Hematopoietic multipotent progenitor cell (in vitro differentiated cells): Measurements from ENCODE around the gene PCED1B. TPM values are rescaled to one million over a fixed set of nuclear protein-coding genes. Genes with fewer than 3 reads are reported as not detected.

Experiments used
- DNase-seq, 3 donors: peaks; one replicate each; pipeline ENCODE4 v3.0.0-alpha.2; 2011 to 2015; ENCODE audit warnings: low read depth in 2 of 3, low spot score in 2 of 3
- total RNA-seq: library from RNA; depleted of rRNA; stranded (reverse); fragments of >200 nt; gene quantifications from one replicate; pipeline ENCODE4 v1.2.3, GENCODE V29; 2012

PCED1B gene
- total RNA-seq, 1 donor: 0.54 TPM

DNA sequence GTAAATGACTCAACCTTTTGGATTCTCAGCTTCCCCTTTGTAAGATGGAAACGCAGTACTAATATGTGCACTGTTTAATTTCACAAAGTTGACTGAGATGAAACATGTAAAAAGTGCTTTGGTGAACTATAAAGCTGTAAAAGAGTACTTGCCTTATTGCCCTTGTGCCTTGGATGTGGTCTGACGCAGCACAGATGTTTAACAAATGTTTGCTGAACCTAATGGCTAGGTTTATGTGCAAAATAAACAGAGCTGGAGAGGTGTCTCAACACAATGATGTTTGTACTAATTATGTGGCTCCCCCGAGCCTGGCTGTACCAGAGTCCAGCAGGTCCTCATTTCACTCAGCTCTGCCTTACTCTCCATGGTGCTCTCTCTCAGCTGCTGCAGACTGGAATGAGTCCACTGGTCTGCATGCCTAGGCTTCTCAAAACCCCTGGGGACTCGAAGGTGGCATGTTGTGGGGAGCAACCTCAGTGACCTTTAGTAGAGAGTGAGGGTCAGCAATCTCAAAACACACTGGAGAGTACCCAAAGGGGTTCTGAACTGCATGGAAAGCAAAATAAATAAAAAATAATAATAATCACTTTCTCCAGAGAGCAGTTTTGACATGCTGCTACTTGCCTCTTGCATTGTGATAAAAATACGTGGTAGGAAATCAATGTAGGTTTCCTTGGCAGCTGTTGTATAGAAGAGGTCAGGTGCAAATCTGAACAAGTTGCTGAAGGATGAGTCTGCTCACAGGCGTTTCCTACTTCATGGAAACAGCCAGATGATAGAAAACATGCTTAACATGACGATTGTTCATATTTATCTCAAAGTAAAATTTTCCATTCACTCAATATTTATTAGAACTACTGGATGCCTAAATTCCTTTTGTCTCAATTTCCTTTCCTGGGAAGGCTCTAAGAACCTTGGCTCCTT is 8.9 kb downstream of the PCED1B start:
- no peak for DNase-seq

DNA sequence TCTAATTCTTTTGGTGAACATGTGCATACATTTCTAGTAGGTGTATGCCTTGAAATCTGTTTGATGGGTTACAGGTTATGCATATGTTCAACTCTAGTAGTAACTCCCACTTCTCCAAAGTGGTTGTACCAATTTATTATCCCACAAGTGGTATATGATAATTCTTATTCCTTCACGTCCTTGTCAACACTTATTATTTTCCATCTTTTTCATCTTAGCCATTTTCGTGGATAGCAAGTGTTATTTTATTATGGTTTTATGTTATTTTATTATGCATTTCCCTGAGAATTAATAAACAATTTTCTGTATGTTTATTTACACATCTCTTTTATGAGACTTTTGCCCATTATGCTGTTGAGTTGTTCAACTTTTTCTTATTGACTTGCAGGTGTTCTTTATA is 11.6 kb downstream of the PCED1B start:
- DNase-seq: no peak

DNA sequence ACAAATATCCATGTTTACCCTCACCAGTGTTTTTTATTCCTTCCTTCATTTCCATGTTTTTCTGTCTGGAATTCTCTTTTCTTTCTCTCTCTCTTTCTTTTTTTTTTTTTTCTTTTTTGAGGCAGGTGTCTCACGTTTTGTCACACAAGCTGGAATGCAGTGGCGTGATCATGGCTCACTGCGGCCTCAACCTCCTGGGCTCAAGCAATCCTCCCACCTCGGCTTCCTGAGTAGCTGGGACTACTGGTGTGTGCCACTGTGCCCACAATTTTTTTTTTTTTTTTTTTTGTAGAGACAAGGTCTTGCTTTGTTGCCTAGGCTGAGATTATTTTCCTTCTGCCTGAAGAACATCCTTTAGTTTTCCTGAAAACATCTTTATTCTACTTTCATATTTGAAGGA is 15.4 kb downstream of the PCED1B start:
- no peak for DNase-seq

DNA sequence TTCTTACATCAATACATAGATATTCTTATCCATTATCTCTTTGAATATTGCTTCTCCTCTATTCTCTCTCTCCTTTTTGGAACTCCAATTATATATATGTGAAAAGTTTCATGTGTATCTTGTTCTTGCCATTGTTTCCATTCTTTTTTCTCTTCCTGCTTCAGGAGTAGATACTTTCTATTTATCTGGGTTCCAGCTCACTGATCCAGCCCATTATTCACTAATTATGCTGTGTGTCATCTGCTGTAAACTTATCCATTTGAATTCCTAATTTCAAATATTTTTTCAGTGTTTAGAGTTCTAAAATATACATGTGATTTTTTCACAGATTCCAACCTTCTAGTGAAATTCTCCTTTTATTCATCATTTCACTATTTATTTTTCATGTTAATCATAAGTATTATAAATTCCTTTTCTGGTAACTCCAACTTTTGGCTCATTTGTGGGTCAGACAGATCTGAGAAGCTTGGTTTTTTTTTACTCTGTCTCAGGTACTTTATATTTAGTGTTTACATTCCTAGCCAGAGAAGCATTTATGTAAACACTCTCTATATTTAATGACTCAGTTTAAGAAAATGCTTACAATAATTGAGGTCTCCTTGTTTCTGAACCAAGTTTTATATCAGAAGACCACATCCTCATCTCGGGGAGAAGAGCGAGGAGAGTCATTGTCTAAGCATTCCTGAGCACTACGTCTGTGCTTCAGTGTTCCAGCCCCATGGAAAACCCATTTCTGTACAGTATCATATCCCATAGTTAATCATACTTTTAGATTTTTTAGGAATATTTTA is 16.2 kb downstream of the PCED1B start:
- no peak for DNase-seq

DNA sequence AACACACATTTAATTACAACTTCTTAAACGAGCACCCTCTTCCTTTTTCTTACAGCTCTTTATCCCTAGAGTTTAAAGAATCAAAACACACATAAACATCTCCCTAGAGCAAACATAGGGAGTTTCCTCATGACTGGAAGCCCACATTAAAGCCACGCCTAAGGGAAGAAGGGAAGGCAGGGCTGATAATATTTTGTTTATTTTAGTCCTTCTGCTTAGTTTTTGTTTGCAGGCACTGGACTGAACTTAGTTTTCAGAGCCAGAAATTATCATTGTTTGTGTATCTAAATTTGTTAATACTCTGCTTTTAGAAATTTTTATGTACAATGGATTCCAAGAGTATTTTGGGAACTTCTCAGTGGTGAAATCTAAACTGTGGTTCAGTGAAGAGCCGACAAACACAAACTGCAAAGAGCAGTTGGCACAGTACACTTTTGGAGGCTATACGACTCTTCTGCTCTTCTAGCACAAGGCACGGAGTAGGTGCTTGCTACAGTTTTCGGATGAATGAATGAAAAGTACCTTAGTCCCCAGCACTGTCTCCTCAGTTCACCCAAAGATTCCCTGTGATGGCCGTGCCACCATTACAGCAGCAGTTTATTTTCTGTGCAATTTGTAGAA is 18.0 kb downstream of the PCED1B start:
- no peak for DNase-seq

DNA sequence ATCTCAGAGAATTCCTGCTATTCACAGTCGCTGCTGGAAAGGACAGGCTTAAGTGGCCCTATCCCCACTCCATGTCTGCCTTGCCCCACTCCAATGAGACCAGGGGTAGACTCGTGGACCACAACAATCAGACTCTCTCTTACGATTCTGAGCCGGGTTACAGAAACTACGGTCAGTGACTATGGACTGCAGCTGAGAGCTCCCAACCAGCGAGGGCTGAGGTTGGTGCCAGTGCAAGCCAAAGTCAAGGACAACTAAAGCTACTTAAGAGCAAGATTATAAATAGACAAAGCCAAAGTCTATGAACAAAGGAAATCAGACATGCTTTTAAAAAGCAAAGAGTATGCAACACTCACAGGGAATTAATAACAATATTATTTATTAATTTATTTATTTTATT is 18.7 kb downstream of the PCED1B start:
- no peak for DNase-seq

DNA sequence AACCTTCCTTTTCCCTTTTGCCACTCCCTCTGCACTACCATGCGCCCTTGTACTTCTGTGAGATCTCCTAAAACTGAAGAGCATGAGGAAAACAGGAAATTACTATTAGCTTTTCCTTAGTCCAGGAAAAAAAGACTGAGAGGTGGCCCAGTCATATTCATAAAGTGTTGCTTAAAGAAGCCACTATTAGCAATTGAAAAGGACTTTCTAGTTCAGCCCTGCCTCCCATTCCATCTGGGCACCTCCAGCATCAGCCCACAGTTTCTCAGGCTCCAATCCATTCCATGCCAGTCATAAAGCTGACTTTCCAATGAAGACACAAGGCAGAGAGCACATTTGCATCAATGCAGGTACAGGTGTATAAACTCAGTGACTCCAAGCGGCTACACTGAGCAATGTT is 20.2 kb downstream of the PCED1B start:
- DNase-seq: no peak

DNA sequence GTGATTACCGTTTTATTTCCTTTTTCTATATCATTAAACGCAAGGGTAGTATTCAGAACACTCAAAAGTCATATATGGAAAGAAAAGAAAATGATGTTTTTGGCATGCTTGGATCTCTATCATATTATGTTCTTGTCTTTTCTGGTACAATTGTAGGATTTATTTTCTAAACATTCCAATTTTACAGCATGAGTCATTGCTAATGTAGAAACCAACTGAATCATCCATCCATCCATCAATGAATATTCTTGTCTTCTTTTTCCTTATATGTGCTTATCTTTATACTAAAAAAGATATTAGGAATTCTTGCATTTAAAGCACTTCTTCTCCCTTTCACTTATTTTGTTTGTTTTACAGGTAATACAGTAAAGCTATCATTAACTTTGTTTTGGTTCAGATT is 20.7 kb downstream of the PCED1B start:
- no peak for DNase-seq

DNA sequence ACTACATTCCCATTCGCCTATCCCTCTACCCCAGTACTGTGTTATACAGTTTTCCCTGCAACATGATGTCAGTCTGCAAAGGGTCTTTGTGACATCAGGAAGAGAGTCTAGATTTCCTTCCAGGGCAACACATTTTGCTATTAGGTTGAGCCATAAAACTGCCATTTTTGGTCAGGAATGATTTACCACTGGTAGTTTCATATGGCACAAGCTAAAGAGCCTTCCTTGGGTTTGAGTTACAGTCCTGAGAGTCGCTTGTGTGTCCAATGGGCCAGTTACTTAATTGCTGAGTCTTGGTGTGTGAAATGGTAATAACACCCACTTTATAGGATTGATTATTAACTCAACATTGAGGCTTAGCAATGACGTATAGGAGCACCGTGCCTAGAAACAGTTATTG is 23.0 kb downstream of the PCED1B start:
- DNase-seq: no peak

DNA sequence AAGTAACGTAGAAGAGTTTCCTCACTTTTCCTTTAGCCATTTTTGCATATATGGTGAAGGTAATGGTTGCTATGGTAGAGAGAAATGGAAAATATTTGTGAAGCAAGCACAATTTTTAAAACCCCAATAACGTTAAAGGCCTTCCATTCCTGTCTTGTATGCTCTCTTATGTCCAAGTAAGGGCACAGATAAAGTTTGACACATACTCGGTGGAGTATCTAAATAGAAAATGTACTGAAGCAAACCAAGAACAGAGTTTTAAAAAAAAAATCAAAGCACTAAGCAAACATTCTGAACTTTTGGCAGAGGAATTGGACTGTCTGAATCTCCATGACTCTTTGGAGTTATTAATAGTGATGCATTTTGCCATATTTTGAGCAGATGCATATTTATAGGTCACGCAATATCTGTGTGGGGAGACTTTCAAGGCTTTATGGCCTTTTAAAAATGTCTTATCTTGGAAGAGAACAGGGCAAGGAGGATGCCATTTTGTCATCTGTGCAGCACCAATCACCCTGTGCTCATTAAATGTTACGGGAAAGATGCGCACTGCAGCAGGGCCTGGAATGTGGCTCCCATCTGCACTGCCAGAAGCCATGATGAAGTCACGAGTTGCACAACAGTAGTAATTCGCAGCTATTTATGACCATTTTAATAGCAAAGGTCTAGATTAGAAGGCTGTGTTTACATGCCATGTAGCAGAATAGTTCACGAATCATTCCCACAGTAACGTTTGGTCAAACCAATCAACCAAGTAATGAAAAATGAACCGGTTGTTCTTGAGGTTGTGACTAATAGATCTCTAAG is 23.6 kb downstream of the PCED1B start:
- DNase-seq: no peak

DNA sequence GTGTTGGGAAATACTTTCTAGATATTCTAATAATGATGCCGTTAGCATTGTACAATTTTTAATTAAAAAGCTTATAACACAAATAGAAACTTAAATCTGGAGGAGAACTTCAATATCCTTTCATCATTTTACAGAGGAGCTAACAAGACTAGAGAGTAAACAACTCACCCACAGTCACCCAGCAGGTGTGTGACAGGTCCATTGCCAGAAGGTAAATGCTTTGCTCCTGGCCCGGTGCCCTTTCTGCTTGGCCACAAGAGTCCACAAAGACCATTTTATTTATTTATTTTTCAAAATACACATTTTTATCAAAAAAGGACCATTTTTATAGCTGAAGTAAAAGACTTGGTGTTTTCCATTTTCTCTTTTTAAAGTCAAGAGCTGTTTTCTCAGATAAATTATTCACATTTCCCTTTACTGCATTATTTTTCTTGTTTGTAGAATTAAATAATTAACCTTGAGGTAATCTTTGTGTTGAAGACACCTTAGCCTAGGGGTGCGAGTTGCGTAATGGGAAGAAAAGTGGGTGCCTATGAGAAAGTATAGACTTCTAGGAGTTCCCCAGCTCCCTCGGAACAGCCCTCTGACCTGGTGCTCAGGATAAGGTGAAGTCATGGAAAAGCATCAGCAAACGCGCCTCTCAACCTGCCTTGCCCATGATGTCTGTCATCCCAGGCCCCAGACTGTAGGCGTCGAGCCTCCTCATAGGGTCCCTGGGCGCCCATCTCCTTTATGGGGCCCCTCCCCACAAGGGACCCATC is 26.7 kb downstream of the PCED1B start:
- no peak for DNase-seq

DNA sequence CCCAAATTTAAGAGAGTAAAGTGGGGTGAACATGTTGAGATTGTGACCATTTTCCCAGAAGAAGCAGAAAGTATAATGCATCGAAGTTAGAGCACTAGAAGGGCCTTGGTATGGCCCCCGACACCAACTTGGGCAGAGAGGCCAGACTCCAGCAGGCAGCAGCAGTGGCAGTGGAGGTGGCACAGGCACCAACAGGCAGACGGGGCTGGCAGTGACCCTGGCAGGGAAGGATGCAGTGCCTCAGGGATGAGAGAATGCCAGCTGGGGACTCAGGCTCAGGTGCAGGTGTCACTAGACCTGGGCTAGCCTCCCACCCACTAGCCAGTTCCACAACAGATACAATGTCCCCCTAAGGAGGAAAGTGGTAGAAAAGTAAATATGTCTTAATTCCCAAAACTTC is 28.0 kb downstream of the PCED1B start:
- DNase-seq: no peak

DNA sequence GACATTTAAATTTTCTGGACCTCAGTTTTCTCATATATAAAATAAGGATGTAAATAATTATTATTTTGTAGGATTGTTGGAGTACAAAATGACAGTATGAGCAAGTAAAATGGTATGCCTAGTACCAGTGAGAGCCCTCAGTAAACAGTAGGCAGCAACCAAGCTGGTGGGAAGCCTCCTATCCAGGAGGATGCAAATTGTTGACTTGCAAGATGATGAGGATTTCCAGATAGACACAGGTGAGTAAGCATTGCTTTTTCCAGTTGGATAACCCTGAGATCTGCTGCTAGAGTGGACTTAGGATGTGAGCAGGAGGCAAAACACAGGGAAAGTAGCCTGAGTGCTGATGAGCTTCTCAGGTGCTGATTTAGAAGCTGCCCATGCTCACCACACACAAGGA is 28.5 kb downstream of the PCED1B start:
- DNase-seq: no peak

DNA sequence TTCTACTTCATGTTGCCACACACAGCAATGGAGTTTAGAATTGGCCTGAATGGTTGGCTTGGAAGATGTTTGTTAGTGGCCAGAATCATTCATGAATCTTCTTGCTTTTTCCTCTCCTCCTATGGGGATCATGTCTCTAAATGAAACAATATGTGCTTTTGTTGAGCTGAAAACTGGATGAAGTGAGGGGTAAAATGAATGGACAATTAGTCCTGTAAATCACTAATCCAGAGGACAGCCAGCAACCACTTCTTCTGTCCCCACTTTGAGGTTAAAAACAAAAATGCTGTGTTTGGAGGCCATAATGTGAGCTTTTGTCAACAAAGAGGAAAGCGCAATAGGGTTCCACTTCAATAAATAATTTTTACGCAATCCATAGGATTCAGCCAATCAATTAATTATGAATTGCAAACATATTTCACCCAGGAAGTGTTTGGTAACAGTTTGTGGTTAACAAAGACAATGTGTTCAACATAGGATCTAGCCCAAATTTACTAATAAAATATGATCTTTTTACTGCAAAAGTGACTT is 30.7 kb downstream of the PCED1B start:
- DNase-seq: no peak

DNA sequence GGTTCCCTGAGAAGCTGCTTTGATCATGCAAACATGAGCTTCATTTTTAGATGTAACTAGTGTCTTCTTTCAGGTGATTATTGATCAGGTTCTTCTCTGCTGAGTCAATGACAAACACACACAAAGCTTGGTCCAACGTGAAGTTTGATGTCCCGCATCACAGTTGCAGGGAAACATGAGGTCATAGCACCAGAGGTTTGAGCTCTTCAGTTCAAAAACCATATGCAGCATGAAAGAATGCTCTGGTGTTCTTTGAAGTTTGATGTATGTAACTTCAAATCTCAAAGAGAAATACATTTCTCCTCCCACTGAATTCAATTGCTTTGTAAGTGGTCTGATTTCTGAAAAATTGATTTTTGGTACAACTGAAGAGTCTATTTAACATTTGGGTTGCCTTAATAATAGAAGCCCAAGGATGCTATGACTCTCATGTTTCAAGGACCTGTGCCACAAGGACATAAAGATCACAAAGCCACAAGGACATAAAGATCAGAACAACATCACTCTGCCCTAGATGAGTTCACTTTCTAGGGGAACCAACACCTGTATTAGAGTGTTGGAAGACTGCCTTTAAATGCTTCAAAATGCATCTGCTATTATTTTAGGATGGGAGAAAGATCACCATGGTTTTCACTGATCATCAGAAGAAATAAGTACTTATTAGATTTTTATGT is 31.4 kb downstream of the PCED1B start:
- no peak for DNase-seq

DNA sequence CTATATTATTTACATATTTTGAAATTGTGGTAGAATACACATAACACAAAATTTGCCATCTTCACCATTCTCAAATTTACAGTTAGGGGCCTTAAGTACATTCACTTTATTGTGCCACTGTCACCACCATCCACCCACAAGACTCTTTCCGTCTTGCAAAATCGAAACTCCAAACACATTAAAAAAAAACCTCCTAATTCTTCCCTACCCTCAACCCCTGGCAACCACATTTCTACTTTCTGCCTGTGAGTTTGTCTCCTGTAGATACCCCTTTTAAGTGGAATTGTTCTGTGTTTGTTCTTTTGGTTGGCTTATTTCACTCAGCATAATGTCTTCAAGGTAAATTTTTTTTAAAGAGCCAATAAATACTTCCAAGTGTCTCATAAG is 32.0 kb downstream of the PCED1B start:
- no peak for DNase-seq

DNA sequence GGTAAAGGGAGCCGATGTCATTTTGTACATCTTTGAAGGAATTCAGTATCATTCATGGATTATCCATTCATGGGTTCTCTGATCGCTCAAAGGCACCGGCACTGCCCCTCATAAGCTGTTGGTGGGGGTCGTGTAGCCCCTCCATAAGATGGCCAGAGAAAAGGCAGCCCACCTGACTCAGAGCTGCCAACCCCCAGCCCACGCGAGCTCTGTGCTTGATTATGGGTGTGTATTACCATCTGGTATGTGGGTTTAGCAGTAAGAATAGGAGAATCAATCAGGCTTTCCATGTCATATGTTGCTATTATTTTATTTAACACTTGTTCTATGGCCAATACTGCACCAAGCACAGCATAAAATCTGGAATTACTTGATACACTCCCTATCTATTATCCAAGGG is 32.4 kb downstream of the PCED1B start:
- no peak for DNase-seq

DNA sequence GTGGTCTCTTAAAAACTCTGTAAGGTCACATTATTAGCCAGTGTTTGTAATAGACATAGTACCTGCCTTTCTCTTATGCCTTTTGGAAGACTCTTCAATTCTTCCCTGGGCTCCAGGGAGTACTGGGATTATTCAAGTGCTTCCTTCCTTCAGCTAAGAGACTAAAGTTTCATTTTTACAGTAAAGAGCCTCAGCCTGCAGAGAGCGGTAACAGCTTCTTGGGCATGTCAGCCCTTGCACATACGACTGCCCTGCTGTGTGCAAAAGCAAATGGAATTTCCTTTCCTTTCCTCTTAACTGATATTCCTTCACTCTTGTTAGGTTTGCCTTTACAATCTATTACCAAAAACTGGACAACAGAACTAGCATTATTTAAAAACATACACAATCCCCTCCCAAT is 33.3 kb downstream of the PCED1B start:
- DNase-seq: no peak

DNA sequence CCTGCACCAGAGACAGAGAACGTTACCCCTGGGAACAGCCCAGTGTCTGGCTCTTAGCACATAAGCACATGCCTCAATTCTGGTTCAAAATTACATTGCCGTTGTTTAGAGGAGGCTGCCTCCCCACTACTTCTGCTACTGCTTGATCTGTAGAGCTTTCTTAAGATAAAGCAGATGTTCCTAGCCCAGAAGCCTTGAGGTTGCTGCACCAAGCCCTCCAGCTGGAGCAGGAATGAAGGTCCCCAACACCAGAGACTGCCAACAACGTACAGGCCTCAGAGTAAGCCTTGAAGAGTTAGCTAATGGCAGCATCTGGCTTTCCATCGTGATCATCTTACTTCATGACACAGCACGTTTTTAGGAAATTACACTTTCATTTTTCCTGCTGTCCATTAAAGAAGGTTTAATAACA is 35.1 kb downstream of the PCED1B start:
- DNase-seq: no peak
